Measurements from ENCODE around the gene ACVRL1.
A peak's percentile ranks its signal among the peaks of the same experiment; 100 is the strongest.
"Not testable (repeated sequence)": the region's sequence is repeated elsewhere in the genome, so short reads cannot be mapped to it uniquely, and the experiment has no call there.

Gene ACVRL1

GRCh38 chr12:51874000-51874399 lies 33.3 kb upstream of the ACVRL1 start:
- DNase-seq (ENCODE audit: low read depth), result peak; percentile 90

DNA sequence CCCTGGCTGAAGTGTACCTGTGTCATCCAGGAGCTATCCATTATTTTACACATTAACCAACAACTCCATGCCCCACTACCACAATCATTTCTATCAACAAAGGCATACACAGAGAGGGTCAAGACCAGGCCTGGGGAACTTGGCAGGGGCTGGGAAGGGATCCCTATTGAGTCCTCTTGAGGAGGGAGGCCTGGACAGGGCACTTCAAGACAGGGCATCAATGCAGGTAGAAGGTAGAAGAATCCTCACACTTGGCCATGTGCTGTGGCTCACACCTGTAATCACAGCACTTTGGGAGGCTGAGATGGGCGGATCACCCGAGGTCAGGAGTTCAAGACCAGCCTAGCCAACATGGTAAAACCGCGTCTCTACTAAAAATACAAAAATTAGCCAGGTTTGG lies 32.8 kb upstream of the ACVRL1 start:
- no peak for DNase-seq (ENCODE audit: low read depth)

- DNase-seq (ENCODE audit: low read depth), result no peak
Observed at GRCh38 chr12:51879102-51879501, 28.2 kb upstream of the ACVRL1 start.

DNA sequence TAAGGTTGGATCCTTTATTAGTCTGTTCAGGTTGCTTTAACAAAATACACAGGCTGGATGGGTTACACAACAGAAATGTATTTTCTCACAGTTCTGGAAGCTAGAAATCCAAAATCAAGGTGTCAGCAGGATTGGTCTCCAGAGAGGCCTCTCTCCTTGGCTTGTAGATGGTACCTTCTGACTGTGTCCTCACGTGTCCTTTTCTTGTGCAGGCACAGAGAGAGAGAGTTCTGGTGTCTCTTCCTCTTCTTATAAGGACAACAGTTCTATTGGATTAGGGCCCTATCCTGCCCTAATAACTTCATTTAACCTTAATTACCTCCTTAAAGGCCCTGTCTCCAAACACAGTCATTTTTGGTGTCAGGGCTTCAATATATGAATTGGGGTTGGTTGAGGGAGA lies 24.0 kb upstream of the ACVRL1 start:
- no peak for DNase-seq (ENCODE audit: low read depth)

DNA sequence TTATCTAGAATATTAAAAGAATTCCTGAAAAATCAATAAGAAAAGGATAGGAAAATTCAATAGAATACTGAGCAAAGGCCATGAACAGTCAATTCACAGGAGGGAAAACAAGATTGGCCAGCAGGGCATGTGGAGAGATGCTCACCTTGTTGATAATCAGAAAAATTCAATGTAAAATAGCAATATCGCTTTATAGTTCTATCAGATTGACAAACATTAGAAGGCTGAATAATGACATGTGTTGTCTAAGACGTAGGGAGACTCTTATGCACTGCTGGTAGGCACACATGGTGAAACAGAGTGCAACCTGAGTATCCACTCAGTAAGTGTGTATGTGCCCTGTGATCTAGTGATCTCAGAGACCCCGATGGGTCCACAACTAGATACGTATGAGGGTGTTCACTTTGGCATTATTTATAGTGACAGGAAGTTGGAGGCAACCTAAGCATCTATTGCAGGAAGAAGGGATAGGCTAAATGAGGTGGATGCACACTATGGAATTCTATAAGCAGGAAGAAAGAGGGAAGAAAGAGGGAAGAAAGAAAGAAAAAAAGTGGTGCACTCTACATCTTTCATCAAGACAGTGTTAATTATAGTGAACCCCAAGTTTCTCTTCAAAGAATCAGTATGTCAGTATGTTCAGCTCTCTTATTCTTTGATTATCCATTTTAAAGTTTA lies 23.2 kb upstream of the ACVRL1 start:
- no peak for DNase-seq (ENCODE audit: low read depth)

GRCh38 chr12:51884676-51885229 lies 22.6 kb upstream of the ACVRL1 start:
- DNase-seq (ENCODE audit: low read depth), result peak; percentile 93

DNA sequence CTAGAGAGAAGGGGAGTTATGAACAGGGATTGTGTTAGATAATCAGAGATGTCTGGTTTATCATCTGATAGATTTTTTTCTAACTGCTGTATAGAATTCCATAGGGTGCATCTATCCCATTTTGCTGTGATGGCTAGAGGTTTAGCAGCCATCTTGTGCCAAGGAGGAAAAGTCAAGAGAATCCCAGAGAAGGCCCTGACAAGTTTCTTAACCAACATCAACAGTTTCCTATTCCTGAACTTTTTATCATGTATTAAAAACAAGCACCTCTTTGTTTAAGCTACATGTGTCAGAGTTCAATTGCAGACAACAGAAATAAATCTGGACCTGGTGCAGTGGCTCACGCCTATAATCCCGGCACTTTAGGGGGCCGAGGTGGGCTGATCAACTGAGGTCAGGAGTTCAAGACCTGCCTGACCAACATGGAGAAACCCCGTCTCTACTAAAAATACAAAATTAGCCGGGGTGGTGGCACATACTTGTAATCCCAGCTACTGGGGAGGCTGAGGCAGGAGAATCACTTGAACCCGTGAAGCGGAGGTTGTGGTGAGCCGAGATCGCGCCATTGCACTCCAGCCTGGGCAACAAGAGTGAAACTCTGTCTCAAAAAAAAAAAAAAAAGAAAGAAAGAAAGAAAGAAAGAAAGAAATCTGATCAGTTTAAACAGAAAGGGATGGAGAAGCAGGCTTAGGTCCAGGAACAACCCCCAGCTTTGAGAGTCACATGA lies 21.8 kb upstream of the ACVRL1 start:
- not testable (repeated sequence) for DNase-seq (ENCODE audit: low read depth)

GRCh38 chr12:51886021-51886710 lies 21.1 kb upstream of the ACVRL1 start:
- peak; percentile 95 for DNase-seq (ENCODE audit: low read depth)

- no peak for DNase-seq (ENCODE audit: low read depth)
Observed at GRCh38 chr12:51887476-51888315, 19.6 kb upstream of the ACVRL1 start, which contains the start of gene ANKRD33. Gene ANKRD33, plus strand, starts transcription at chr12:51888103. Its CDS starts 84 bp downstream, at chr12:51888187.

GRCh38 chr12:51888316-51889215 lies 18.7 kb upstream of the ACVRL1 start:
- no peak for DNase-seq (ENCODE audit: low read depth)

GRCh38 chr12:51889216-51890132 lies 17.8 kb upstream of the ACVRL1 start:
- DNase-seq (ENCODE audit: low read depth), result no peak

DNA sequence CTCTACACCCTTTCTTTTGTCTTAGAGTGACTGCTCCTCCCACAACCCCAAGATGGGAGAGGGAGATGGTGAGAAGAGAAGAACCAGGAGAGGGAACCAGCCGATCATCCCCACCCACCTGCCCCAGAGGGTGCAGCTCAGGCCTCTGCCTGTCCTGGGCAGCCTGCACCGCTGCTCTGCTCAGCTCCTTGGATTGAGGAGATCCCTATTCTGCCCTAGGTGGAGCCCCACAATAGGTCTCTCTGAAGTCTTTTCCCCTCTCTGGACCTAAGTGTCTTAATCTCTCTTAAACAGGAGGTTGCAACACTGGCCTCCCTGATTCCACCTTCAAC lies 17.2 kb upstream of the ACVRL1 start:
- DNase-seq (ENCODE audit: low read depth), result no peak

DNA sequence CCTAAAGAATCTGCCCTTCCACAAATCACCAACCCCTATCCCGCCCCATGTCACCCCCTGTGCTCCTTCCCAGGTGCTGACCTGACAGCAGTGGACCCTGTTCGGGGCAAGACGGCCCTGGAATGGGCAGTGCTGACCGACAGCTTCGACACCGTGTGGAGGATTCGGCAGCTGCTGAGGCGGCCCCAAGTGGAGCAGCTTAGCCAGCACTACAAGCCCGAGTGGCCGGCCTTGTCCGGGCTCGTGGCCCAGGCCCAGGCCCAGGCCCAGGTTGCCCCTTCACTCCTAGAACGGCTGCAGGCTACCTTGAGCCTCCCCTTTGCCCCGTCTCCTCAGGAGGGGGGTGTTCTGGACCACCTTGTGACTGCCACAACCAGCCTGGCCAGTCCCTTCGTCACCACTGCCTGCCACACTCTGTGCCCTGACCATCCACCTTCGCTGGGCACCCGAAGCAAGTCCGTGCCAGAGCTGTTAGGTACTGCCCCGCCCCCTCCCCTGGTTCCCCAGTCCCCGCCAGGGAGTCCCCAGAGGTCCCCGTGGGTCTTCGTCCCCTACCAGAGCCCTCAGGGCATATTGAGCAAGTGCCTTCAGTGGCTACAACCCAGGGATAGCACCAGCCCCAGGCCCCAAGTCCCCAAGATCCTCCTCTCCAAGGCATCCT lies 16.7 kb upstream of the ACVRL1 start:
- DNase-seq (ENCODE audit: low read depth), result no peak

GRCh38 chr12:51891843-51892242 lies 15.5 kb upstream of the ACVRL1 start:
- DNase-seq (ENCODE audit: low read depth), result no peak

GRCh38 chr12:51893786-51894185 lies 13.5 kb upstream of the ACVRL1 start:
- no peak for DNase-seq (ENCODE audit: low read depth)

DNA sequence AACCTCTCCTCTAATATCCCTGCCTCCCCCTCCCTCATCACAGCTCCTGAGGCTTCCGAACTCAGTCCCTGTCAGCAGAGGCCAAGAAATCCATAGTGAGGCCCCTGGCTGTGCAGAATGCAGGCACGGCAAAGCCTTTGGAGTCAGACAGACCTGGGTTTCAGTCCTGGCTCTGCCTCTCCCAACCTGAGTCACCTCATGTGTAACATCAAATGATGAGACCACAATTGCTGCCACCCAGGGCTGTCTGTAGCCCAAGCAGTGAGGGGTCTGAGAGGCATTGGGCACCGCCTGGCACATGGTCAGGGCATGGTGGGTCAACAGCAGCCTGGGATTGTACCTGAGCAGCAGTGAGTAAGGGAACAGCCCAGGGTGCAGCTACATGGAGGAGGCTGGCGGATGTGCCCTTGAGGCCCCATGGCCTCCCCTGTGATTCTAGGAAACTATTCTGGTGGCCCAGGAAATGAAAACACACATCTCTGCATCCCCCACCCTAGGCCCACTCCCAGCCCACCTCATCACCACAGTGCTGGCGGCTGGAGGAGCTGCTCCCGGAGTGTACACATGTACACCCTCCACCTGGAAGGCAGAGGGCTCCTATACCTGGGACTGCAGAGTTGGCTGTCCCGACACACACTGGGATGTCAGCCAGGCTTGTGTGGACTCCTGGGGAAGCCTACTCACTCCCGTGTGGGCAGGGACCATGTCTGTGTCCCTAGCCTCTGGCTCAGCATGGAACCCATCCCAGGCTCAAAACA lies 11.7 kb upstream of the ACVRL1 start:
- DNase-seq (ENCODE audit: low read depth), result no peak

DNA sequence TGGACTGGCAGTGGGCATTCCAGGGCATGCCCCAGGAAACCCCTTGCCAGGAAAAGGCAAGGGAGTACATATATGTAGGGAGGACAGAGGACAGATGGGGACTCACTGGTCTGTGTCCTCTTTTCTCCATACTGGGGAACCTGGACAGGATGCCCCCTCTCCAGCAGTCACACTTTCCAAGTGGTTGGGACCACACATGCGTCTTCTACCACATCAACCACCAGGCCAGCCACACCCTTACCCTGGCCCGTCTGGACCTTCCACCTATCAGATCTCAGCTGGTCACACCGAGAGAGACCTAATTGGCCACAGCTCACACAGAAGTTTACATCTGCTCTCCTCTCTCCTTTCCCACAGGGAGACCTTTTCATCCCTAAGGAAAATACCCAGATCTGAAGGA lies 11.1 kb upstream of the ACVRL1 start:
- DNase-seq (ENCODE audit: low read depth), result no peak

DNA sequence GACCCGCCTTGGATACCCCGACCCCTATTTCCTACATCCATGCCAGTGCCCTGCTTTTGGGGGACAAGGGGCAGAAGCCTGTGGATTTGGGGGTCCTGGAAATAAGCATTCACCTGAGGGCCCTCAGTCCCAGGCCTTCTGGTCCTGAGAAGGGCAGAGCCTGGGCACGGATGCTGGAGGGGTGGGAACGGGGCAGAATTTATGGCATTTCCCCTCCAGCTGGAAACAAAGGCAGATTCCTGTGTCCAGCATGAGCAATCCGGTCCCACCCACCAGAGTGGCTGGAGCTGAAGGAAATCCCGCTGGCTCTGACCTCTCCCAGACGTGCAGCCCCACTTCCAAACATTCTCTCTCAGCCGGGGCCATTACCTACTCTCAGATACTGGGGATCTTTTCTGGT lies 10.1 kb upstream of the ACVRL1 start:
- DNase-seq (ENCODE audit: low read depth), result no peak

- DNase-seq (ENCODE audit: low read depth), result no peak
Observed at GRCh38 chr12:51898506-51898905, 8.8 kb upstream of the ACVRL1 start.
